ENCODE measurements around the gene FNDC3B. TPM values are rescaled to one million over a fixed set of nuclear protein-coding genes. Genes with fewer than 3 reads are reported as not detected.

FNDC3B gene
- total RNA-seq, 2 donors from 2014 or later = 80.6 to 107 TPM

- WGBS, 2 experiments (ENCODE audit: insufficient coverage in 1 of 2, insufficient read length in 1 of 2) = 94% methylated on average over 4 of the region's 4 CpGs; no CpG with 5 or more reads in 1 of the 2 experiments
- Mint-ChIP-seq H3K4me3 (no peak overlapping the region), H3K27me3 (ENCODE audit: insufficient read depth) (no peaks in the 10 kb centered on the region), H3K36me3 (ENCODE audit: low read depth) (peaks cover 20% of the 10 kb centered on the region), H3K9me3 (no peaks in the 10 kb centered on the region), H3K27ac (no peak overlapping the region), H3K4me1 (peaks cover 17% of the 10 kb centered on the region)
- Histone ChIP-seq H3K36me3 (ENCODE audit: control insufficient read depth, insufficient read depth, low read length) (peaks cover 15% of the 10 kb centered on the region), H3K4me1 (ENCODE audit: control insufficient read depth, insufficient read depth, low read length) (peaks cover 5% of the 10 kb centered on the region), H3K27ac (ENCODE audit: low read depth, low read length) (no peak overlapping the region), H3K9me3 (ENCODE audit: control insufficient read depth, low read length) (no peaks in the 10 kb centered on the region), H3K27me3 (ENCODE audit: control insufficient read depth, insufficient read depth, low read length, poor library complexity, severe bottlenecking) (no peaks in the 10 kb centered on the region), H3K4me3 (ENCODE audit: low read length) (no peak overlapping the region), H3K9ac (ENCODE audit: extremely low read depth, low read length, poor library complexity, severe bottlenecking) (no peak overlapping the region)
- TF ChIP-seq CTCF (conservative IDR thresholded peaks at IDR 0.05) = no peak
- DNase-seq = no peak
Measured at GRCh38 chr3:172186607-172187006, 147.2 kb downstream of the FNDC3B start.

DNA sequence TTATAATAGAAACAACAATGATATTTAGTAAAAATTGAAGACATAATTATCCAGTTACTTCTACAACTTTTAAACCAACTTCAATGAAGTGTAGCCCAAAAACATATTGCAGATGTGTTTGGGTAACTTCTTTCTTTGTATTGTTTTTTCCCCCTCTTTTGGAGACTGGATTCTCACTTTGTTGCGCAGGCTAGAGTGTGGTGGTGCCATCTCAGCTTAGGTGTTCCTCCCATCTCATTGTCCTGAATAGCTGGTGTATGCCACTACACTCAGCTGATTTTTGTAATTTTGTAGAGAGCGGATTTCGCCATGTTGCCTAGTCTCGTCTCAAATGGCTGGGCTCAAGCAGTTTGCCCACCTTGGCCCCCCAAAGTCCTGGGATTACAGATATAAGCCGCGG lies 148.1 kb downstream of the FNDC3B start:
- H3K9me3 Mint-ChIP-seq = no peaks in the 10 kb centered on the region
- Histone ChIP-seq H3K36me3 (ENCODE audit: control insufficient read depth, insufficient read depth, low read length) (peaks cover 15% of the 10 kb centered on the region), H3K27me3 (ENCODE audit: control insufficient read depth, insufficient read depth, low read length, poor library complexity, severe bottlenecking) (no peaks in the 10 kb centered on the region), H3K4me3 (ENCODE audit: low read length) (no peak overlapping the region), H3K4me1 (ENCODE audit: control insufficient read depth, insufficient read depth, low read length) (no peaks in the 10 kb centered on the region), H3K9ac (ENCODE audit: extremely low read depth, low read length, poor library complexity, severe bottlenecking) (no peak overlapping the region), H3K27ac (ENCODE audit: low read depth, low read length) (no peak overlapping the region), H3K9me3 (ENCODE audit: control insufficient read depth, low read length) (no peaks in the 10 kb centered on the region)
- DNase-seq = no peak
- peaks cover 9% of the 10 kb centered on the region for H3K4me1 Mint-ChIP-seq
- H3K36me3 Mint-ChIP-seq (ENCODE audit: low read depth) = peaks cover 18% of the 10 kb centered on the region
- no peak overlapping the region for H3K4me3 Mint-ChIP-seq
- WGBS, 2 experiments (ENCODE audit: insufficient coverage in 1 of 2, insufficient read length in 1 of 2) = 84 to 99% methylated on average over 3 to 4 of the region's 6 CpGs
- no peak for TF ChIP-seq CTCF (conservative IDR thresholded peaks at IDR 0.05)
- no peak overlapping the region for H3K27ac Mint-ChIP-seq
- H3K27me3 Mint-ChIP-seq (ENCODE audit: insufficient read depth) = no peaks in the 10 kb centered on the region

- WGBS, 2 experiments (ENCODE audit: insufficient coverage in 1 of 2, insufficient read length in 1 of 2) = 92 to 95% methylated on average over 7 to 11 of the region's 11 CpGs
- no peak overlapping the region for H3K27ac ChIP-seq (ENCODE audit: low read depth, low read length)
- peaks cover 20% of the 10 kb centered on the region for H3K36me3 Mint-ChIP-seq (ENCODE audit: low read depth)
Measured at GRCh38 chr3:172188511-172188910, 149.1 kb downstream of the FNDC3B start.

More at GRCh38 chr3:172188511-172188910, 149.1 kb downstream of the FNDC3B start:
- DNase-seq = no peak
- H3K4me1 ChIP-seq (ENCODE audit: control insufficient read depth, insufficient read depth, low read length) = no peaks in the 10 kb centered on the region
- H3K27me3 ChIP-seq (ENCODE audit: control insufficient read depth, insufficient read depth, low read length, poor library complexity, severe bottlenecking) = no peaks in the 10 kb centered on the region
- H3K9me3 ChIP-seq (ENCODE audit: control insufficient read depth, low read length) = no peaks in the 10 kb centered on the region
- H3K4me3 ChIP-seq (ENCODE audit: low read length) = no peak overlapping the region
- no peak overlapping the region for H3K27ac Mint-ChIP-seq
- H3K9ac ChIP-seq (ENCODE audit: extremely low read depth, low read length, poor library complexity, severe bottlenecking) = no peak overlapping the region
- H3K4me3 Mint-ChIP-seq = no peak overlapping the region
- H3K36me3 ChIP-seq (ENCODE audit: control insufficient read depth, insufficient read depth, low read length) = peaks cover 15% of the 10 kb centered on the region
- no peaks in the 10 kb centered on the region for H3K9me3 Mint-ChIP-seq
- H3K27me3 Mint-ChIP-seq (ENCODE audit: insufficient read depth) = no peaks in the 10 kb centered on the region
- H3K4me1 Mint-ChIP-seq = peaks cover 7% of the 10 kb centered on the region
- TF ChIP-seq CTCF (conservative IDR thresholded peaks at IDR 0.05) = no peak

Measured in endodermal cell (in vitro differentiated cells).